GM10847 (cell line): Measurements from ENCODE around the gene CHST15.

Source experiments
- POLR2A ChIP-seq: IDR thresholded peaks from 2 replicates; pipeline ENCODE4 v1.6.1; 2011; ENCODE audit not compliant: insufficient read length; ENCODE audit errors: extremely low read depth

CHST15 gene

DNA sequence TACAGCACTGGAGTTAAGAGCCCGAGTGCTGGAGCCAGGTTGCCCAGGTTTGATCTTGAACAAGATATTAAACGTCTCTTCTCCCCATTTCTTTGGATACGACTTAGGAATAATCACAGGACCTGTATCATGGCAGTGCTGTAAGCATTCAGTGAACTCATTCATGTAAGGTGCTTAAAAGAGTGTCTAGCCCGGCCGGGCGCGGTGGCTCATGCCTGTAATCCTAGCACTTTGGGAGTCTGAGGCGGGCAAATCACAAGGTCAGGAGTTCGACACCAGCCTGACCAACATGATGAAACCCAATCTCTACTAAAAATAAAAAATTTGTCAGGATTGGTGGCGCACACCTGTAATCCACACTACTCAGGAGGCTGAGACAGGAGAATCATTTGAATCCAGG, 40.8 kb downstream of the CHST15 start:
- TF ChIP-seq POLR2A = no peak

DNA sequence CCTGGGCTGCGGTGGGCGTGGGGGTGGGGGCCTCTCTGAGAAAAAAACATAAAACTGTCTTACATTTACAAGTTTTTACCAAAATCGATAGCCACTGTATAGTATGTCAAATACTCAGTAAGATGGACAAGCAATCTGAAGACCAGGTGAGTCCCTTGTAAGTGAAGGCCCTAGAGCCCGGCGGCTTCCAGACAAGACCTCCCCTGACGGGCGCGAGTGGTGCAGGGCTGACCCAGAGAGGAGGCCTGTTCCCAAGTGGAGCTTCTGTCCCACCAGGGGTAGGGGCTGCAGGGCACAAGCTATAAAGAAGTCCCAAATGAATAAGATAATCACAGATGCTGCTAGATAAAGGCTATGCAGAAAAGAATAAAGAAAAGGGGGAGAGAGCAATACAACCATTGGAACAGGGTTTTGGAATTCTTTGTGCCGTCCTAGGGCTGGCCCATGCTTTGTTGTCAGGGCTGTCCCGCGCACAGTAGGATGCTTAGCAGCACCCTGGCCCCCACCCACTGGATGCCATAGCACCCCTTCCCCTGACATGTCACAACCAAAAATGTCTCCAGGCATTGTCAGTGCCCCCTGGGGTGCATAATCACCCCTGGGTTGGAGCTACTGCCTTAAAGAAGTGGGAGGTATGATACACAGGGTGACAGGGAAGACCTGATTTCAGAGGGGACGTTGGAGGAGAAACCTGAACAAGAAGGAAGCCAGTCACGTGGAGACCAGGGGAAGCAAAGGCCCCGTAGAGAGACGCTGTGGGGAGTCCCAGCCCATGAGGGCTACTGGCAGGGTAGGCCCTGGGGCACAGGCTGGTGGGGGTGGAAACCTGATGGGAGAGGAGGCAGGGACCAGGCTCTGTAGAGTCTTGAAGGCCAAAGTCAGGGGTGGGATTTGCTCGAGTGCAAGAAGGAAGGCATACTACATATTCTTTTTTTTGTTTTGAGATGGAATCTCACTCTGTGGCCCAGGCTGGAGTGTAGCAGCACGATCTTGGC, 43.1 kb downstream of the CHST15 start:
- TF ChIP-seq POLR2A = no peak

DNA sequence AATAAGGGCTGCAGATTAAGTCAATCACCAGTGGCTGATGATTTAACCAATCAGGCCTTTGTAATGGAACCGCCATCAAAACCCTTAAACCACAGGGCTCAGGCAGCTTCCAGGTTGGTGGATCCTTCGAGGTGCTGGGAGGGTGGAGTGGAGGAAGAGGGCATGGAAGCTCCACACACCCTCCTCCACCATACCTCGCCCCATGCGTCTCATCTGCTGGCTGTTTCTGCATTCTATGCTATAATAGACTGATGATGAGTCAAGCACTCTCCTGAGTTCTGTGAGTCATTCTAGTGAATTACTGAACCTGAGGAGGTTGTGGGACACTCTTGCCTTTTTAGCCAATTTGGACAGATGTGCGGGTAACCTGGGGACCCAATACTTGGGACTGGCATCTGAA, 43.9 kb downstream of the CHST15 start:
- no peak for TF ChIP-seq POLR2A

DNA sequence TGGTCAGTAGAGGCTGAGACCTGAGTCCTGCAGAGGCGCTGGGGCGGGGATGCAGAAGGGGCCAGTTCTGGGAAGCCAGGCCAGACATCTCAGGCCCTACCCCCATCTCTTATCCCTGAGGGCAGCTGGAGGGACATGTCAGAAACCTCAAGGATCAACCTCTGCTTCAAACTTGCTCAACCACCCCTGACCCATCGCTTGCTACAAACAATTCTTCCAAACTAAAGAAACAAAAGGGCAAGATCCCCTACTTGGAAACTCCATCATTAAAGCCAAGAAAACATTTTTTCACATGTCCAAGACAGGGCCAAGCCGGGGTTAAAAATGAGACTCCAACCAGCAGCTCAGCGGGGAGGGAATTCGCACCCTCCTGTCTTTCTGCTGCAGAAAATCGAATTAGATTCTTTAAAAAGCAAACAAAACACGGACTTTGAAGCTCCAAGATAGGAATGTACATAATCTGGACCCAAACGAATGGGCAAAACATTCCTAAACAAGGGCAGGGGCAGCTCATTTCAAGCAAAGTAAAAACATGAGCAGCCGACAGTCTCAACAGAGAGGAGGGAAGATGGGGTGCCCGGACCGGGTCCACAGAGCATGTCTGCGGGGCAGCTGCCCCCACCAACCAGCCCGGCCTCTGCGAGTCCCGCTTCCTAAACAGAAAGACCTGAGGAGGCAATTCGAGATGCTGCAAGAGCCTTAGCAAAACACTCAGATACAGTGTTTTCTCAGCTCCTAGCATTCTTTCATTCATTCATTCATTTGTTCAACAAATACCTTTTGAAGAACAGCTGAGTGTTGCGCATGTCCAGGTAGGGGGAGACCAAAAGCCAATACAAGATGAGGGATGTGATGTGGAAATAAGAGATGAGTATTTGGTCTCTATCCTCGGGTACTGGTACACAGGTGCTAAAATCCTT, 44.8 kb downstream of the CHST15 start:
- TF ChIP-seq POLR2A = no peak

- TF ChIP-seq POLR2A = no peak
These were observed 45.8 kb downstream of the CHST15 start for GRCh38 chr10:124047427-124048152.

GRCh38 chr10:124045801-124046355, 47.5 kb downstream of the CHST15 start:
- no peak for TF ChIP-seq POLR2A

GRCh38 chr10:124045276-124045675, 48.1 kb downstream of the CHST15 start:
- no peak for TF ChIP-seq POLR2A

- no peak for TF ChIP-seq POLR2A
These were observed 49.1 kb downstream of the CHST15 start for GRCh38 chr10:124044143-124044862.

- TF ChIP-seq POLR2A = no peak
These were observed 49.9 kb downstream of the CHST15 start for GRCh38 chr10:124043310-124044142.

DNA sequence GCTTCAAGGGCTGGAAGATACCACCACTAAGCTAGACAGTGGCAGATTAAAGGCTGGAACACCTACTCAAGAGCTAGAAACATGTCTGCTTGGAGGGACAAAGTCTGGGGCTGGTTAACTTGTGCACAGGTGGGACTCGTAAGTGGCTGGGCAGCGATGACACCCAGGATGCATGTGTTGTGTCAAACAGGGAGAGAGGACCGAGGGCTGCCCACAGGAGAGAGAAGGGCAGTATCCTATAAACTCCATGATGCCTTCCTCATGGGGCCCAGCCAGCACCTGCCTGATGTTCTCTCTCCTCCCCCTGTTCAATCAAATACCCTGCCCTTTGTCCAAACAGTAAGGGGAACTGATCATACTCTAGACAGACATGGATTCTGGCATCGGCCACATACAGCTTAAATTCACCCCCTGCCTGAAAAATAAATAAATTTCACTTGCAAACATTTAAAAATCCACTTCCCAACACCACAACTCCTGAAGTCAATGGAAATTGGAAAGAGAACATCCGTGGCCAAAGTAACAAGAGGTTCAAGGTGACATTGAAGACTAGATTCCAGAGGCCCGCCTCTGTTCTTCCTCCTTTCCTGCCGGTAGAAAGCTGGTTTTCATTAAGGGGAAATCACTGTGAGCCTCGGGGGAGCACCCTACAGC, 50.6 kb downstream of the CHST15 start:
- TF ChIP-seq POLR2A = no peak

DNA sequence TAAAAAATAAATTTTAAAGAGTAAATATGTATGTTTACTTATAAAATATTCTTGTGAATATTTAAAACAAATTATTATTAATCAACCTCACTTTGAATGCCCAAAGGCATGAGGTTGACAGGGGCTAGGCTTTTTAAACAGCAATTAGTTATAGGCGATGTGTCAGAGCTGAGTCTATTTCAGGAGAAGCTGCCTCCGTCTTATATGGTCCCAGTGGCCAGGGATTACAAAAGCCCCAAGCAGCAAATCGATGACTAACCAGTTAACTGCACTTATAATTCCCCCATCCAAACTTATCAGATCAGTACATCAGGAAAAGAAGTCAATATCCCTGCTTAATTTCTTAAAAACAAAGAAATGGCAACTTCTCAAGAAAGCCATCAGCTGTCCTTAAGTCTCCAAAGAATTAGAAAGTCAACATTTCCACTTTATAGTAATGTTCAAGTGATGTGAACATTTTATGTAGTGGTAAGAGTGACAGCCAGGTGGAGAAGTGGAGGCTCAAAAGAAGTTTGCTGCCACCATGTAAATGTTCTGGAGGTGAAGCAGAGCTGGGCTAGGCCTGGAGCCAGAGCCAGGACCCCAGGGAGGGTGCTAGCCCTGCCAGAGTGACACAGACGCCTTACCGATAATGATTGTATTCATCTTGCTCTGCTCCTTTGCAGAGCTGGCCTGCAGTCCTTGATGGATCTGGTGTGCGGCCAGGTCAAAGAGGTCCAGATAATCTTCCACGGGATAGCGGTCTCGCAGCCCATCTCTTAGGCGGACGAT, 51.5 kb downstream of the CHST15 start:
- no peak for TF ChIP-seq POLR2A
